K562 (cell line): ENCODE data around the gene DMAC2. TPM values are rescaled to one million over a fixed set of nuclear protein-coding genes. Genes with fewer than 3 reads are reported as not detected.
A peak's percentile ranks its signal among the peaks of the same experiment; 100 is the strongest.

Source experiments
- COPS2 ChIP-seq: fragments of 450-650 bp; conservative IDR thresholded peaks from 2 replicates; pipeline ENCODE4 v1.6.1; 2016; ENCODE audit warnings: mild to moderate bottlenecking, moderate library complexity
- ETV5 ChIP-seq: sonication (generic); formaldehyde crosslinking; IDR thresholded peaks from 2 replicates; pipeline ENCODE4 v1.4.0; 2020; ENCODE audit warnings: low read depth, mild to moderate bottlenecking, missing genetic modification reagents
- GABPB1 ChIP-seq: sonication (generic); formaldehyde crosslinking; IDR thresholded peaks from 2 replicates; pipeline ENCODE4 v1.8.0; 2022; ENCODE audit warnings: mild to moderate bottlenecking, missing genetic modification reagents
- MAFK ChIP-seq: IDR thresholded peaks from 2 replicates; pipeline ENCODE4 v1.6.1; 2011; ENCODE audit warnings: low read length, improper control_type of control experiment
- NONO ChIP-seq, 2 experiments: fragments of 200-400 bp in 1 of 2; fragments of 450-650 bp in 1 of 2; formaldehyde crosslinking in 1 of 2; IDR thresholded peaks; 2 replicates each; pipeline ENCODE4 v1.6.1; 2017; ENCODE audit warnings: low read depth in 2 of 2, mild to moderate bottlenecking in 2 of 2, moderate library complexity in 2 of 2, low read length in 1 of 2
- POLR2B ChIP-seq: fragments of 450-650 bp; IDR thresholded peaks from 2 replicates; pipeline ENCODE4 v1.6.1; 2018; ENCODE audit warnings: low read depth; ENCODE audit not compliant: partially characterized antibody
- RAD21 ChIP-seq, 2 experiments: fragments of 250-450 bp in 1 of 2; fragments of 450-650 bp in 1 of 2; sonication (Bioruptor Pico) in 1 of 2; formaldehyde crosslinking in 1 of 2; IDR thresholded peaks in 1 of 2; conservative IDR thresholded peaks in 1 of 2; 2 replicates each; pipeline versions ENCODE4 v1.4.0 to v1.8.0; 2020 to 2022; ENCODE audit warnings: mild to moderate bottlenecking in 2 of 2, moderate library complexity in 1 of 2
- RUNX1 ChIP-seq: sonication (generic); IDR thresholded peaks from 2 replicates; pipeline ENCODE4 v1.6.1; 2016; ENCODE audit warnings: antibody characterized with exemption, low read depth
- SUPT5H ChIP-seq: fragments of 450-650 bp; IDR thresholded peaks from 2 replicates; pipeline ENCODE4 v1.6.1; 2016
- TARDBP ChIP-seq: fragments of 450-650 bp; IDR thresholded peaks from 2 replicates; pipeline ENCODE4 v1.6.1; 2016
- ZNF184 ChIP-seq: sonication (generic); formaldehyde crosslinking; IDR thresholded peaks from 2 replicates; pipeline ENCODE4 v1.5.0; 2020; ENCODE audit warnings: missing genetic modification reagents
- ZNF3 ChIP-seq: fragments of 250-450 bp; sonication (Bioruptor Pico); IDR thresholded peaks from 2 replicates; pipeline ENCODE4 v1.5.0; 2021; ENCODE audit warnings: mild to moderate bottlenecking, moderate library complexity
- ZNF311 ChIP-seq: fragments of 250-450 bp; sonication (Bioruptor Pico); IDR thresholded peaks from 2 replicates; pipeline ENCODE4 v1.4.0; 2020; ENCODE audit warnings: mild to moderate bottlenecking, moderate library complexity
- polyA plus RNA-seq, 8 experiments: library from polyadenylated mRNA; depleted of rRNA in 4 of 8; stranded (reverse) in 5 of 8; unstranded in 3 of 8; fragments of >200 nt; fragmentation: Nextera tagmentation in 2 of 8; fragmentation: Illumina TruSeq in 1 of 8; extraction: Ambion mirVana in 2 of 8; extraction: Trizol in 1 of 8; gene quantifications; 2 replicates each; pipeline versions ENCODE4 v1.2.1 to v1.2.3, GENCODE V29; 2011 to 2014; ENCODE audit warnings: inconsistent platforms in 1 of 8, missing spikeins in 1 of 8
- total RNA-seq, 7 experiments: library from RNA; depleted of rRNA in 6 of 7; stranded (reverse); fragments of >200 nt in 6 of 7; fragmentation: Illumina TruSeq in 2 of 7; extraction: Trizol in 2 of 7; gene quantifications; 2 replicates each; pipeline versions ENCODE4 v1.2.1 to v1.2.3, GENCODE V29; 2011 to 2021; ENCODE audit warnings: low replicate concordance in 1 of 7
- TF ChIP-seq, protein P1 (sequence below): fragments of 250-450 bp; sonication (Bioruptor Pico); IDR thresholded peaks from 2 replicates; pipeline ENCODE4 v1.8.0; 2021; ENCODE audit warnings: moderate library complexity, mild to moderate bottlenecking, inconsistent platforms
- TF ChIP-seq, protein P2 (sequence below), 2 experiments: fragments of 450-650 bp in 1 of 2; sonication (generic) in 1 of 2; formaldehyde crosslinking in 1 of 2; IDR thresholded peaks in 1 of 2; conservative IDR thresholded peaks in 1 of 2; 2 replicates each; pipeline versions ENCODE4 v1.6.1 to v1.8.1; 2016 to 2023; ENCODE audit warnings: mild to moderate bottlenecking in 2 of 2, moderate library complexity in 2 of 2, inconsistent platforms in 1 of 2, missing genetic modification reagents in 1 of 2
- TF ChIP-seq, protein P3 (sequence below): sonication (generic); formaldehyde crosslinking; IDR thresholded peaks from 2 replicates; pipeline ENCODE4 v1.8.0; 2022; ENCODE audit warnings: missing genetic modification reagents, mild to moderate bottlenecking, borderline replicate concordance
- TF ChIP-seq, protein P4 (sequence below): fragments of 250-450 bp; sonication (Bioruptor Pico); IDR thresholded peaks from 2 replicates; pipeline ENCODE4 v1.8.0; 2022; ENCODE audit warnings: inconsistent platforms
- TF ChIP-seq, protein P5 (sequence below), 3 experiments: fragments of 200-800 bp in 1 of 3; fragments of 250-450 bp in 1 of 3; fragments of 450-650 bp in 1 of 3; sonication (Bioruptor Pico) in 1 of 3; sonication (Bioruptor generic) in 1 of 3; formaldehyde crosslinking in 1 of 3; IDR thresholded peaks; 2 replicates each; pipeline versions ENCODE4 v1.6.1 to v1.8.0; 2016 to 2022; ENCODE audit warnings: mild to moderate bottlenecking in 2 of 3, missing genetic modification characterization in 2 of 3, missing compliant biosample characterization in 1 of 3, moderate library complexity in 1 of 3

The DMAC2 gene
- total and polyA plus RNA-seq, 9 of the 15 experiments (the other 6 are each of a cell fraction or from before 2014, with no cell fraction given): 12.9 to 61.2 (median 43.1) TPM

DNA sequence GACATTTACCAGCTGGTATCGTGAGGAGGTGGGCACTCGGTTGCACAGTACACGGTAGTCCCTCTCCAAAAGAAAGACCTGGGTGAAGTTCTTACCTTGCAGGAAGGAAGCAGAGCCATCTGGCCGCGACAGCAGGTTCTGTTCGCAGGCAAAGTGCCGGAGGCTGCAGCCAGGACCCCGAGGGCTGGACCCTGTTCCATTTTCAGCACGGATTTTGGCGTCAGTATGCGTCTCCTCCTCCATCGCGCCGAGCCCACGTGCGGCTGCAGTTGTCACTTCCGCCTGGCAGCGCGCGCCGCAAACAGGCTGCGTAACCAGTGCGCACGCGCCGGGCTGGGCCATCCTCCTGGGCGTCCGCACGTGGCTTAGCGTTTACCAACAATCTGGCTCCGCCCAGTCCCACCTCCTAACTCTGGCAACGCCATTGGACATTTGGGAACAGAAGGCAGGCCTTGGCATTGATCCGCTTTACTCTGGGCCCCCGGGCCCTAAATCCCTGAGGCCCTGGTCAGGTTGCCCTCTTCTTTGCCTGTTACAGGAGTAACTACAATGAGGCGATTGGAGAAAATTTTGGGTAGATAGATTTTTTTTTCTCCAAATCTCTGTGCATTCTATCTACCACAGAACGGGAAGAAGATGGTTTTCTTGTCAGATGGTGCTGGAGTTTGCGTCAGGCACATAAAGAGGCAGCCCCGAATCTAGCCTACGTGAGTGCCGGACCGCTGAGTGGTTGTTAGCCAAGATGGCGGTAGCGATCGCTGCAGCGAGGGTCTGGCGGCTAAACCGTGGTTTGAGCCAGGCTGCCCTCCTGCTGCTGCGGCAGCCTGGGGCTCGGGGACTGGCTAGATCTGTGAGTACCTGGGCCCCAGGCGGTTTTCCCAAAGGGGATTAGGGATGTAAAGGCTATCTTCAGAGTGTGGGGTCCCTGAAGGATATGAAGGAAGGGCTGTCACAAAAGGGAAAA, 42.3 kb downstream of the DMAC2 start, which contains the start of the genes BCKDHA and EXOSC5 (continued):
- TF ChIP-seq ZNF311 (CRISPR knock-in tag) (no peak), COPS2 (no peak), MAFK (no peak), POLR2B (peak; percentile 77), TARDBP (no peak), ETV5 (CRISPR knock-in tag) (peak; percentile 62; the same call in 1 of the 2 replicates), ZNF3 (no peak), NONO (IDR thresholded peaks at IDR 0.05; ENCODE audit: low read depth in 2 of 2, low read length in 1 of 2) (no peak), SUPT5H (peak; percentile 76), ZNF184 (CRISPR knock-in tag) (no peak), RUNX1 (no peak), RAD21 (CRISPR knock-in tag; conservative IDR thresholded peaks at IDR 0.05 in 1 of 2, IDR thresholded peaks at IDR 0.05 in 1 of 2) (peak in 1 of 2 experiments; percentile 10; a peak in 1 of 4 replicates), GABPB1 (CRISPR knock-in tag) (peak; percentile 80; the same call in 1 of the 2 replicates)
- TF ChIP-seq, protein P1, sequence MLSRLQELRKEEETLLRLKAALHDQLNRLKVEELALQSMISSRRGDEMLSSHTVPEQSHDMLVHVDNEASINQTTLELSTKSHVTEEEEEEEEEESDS (CRISPR knock-in tag): no peak
- TF ChIP-seq, protein P2, sequence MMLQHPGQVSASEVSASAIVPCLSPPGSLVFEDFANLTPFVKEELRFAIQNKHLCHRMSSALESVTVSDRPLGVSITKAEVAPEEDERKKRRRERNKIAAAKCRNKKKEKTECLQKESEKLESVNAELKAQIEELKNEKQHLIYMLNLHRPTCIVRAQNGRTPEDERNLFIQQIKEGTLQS (IDR thresholded peaks at IDR 0.05): no peak
- TF ChIP-seq, protein P2 (CRISPR knock-in tag; conservative IDR thresholded peaks at IDR 0.05): no peak
- TF ChIP-seq, protein P3, sequence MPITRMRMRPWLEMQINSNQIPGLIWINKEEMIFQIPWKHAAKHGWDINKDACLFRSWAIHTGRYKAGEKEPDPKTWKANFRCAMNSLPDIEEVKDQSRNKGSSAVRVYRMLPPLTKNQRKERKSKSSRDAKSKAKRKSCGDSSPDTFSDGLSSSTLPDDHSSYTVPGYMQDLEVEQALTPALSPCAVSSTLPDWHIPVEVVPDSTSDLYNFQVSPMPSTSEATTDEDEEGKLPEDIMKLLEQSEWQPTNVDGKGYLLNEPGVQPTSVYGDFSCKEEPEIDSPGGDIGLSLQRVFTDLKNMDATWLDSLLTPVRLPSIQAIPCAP (CRISPR knock-in tag): no peak
- TF ChIP-seq, protein P4, sequence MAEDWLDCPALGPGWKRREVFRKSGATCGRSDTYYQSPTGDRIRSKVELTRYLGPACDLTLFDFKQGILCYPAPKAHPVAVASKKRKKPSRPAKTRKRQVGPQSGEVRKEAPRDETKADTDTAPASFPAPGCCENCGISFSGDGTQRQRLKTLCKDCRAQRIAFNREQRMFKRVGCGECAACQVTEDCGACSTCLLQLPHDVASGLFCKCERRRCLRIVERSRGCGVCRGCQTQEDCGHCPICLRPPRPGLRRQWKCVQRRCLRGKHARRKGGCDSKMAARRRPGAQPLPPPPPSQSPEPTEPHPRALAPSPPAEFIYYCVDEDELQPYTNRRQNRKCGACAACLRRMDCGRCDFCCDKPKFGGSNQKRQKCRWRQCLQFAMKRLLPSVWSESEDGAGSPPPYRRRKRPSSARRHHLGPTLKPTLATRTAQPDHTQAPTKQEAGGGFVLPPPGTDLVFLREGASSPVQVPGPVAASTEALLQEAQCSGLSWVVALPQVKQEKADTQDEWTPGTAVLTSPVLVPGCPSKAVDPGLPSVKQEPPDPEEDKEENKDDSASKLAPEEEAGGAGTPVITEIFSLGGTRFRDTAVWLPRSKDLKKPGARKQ: no peak
- TF ChIP-seq, protein P5, sequence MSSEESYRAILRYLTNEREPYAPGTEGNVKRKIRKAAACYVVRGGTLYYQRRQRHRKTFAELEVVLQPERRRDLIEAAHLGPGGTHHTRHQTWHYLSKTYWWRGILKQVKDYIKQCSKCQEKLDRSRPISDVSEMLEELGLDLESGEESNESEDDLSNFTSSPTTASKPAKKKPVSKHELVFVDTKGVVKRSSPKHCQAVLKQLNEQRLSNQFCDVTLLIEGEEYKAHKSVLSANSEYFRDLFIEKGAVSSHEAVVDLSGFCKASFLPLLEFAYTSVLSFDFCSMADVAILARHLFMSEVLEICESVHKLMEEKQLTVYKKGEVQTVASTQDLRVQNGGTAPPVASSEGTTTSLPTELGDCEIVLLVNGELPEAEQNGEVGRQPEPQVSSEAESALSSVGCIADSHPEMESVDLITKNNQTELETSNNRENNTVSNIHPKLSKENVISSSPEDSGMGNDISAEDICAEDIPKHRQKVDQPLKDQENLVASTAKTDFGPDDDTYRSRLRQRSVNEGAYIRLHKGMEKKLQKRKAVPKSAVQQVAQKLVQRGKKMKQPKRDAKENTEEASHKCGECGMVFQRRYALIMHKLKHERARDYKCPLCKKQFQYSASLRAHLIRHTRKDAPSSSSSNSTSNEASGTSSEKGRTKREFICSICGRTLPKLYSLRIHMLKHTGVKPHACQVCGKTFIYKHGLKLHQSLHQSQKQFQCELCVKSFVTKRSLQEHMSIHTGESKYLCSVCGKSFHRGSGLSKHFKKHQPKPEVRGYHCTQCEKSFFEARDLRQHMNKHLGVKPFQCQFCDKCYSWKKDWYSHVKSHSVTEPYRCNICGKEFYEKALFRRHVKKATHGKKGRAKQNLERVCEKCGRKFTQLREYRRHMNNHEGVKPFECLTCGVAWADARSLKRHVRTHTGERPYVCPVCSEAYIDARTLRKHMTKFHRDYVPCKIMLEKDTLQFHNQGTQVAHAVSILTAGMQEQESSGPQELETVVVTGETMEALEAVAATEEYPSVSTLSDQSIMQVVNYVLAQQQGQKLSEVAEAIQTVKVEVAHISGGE (CRISPR knock-in tag; IDR thresholded peaks at IDR 0.05): 0 out of 6 replicates have a peak, but pooled peaks of 1 of the 3 experiments have one; percentile 17
